HFF-Myc (cell line): Measurements from ENCODE around the gene ATAD1.
"Not testable (repeated sequence)": the region's sequence is repeated elsewhere in the genome, so short reads cannot be mapped to it uniquely, and the experiment has no call there.

Experiments used
- DNase-seq: peaks from one replicate; pipeline ENCODE4 v3.0.0-alpha.2; 2011; ENCODE audit warnings: low read depth; ENCODE audit errors: extremely low read depth
- H3K4me3 ChIP-seq: replicated peaks from 2 replicates; pipeline ENCODE4 v1.5.1; 2011; ENCODE audit warnings: low read depth, mild to moderate bottlenecking, control low read depth, low read length
- CTCF ChIP-seq: IDR thresholded peaks from 2 replicates; pipeline ENCODE4 v1.5.1; 2012; ENCODE audit warnings: mild to moderate bottlenecking, low read depth, low read length, control low read depth; ENCODE audit errors: missing control alignments

ATAD1 gene

GRCh38 chr10:87837445-87837844 lies 19.4 kb upstream of the ATAD1 start:
- TF ChIP-seq CTCF, result no peak
- no peak overlapping the region for H3K4me3 ChIP-seq
- DNase-seq, result no peak

GRCh38 chr10:87836098-87836497 lies 18.1 kb upstream of the ATAD1 start:
- H3K4me3 ChIP-seq, result no peak overlapping the region
- TF ChIP-seq CTCF, result no peak

GRCh38 chr10:87829986-87830729 lies 12.1 kb upstream of the ATAD1 start:
- no peak for DNase-seq
- TF ChIP-seq CTCF, result no peak
- H3K4me3 ChIP-seq, result no peak overlapping the region

More at GRCh38 chr10:87836098-87836497, 18.1 kb upstream of the ATAD1 start:
- no peak for DNase-seq

GRCh38 chr10:87829051-87829450 lies 11.0 kb upstream of the ATAD1 start:
- not testable (repeated sequence) for DNase-seq, H3K4me3 ChIP-seq

- no peak for TF ChIP-seq CTCF
- no peak overlapping the region for H3K4me3 ChIP-seq
- no peak for DNase-seq
Measured at GRCh38 chr10:87827681-87828080, 9.7 kb upstream of the ATAD1 start.

- no peak for TF ChIP-seq CTCF
- no peak overlapping the region for H3K4me3 ChIP-seq
- DNase-seq, result no peak
Measured at GRCh38 chr10:87826653-87827052, 8.6 kb upstream of the ATAD1 start.

- no peak overlapping the region; the same call in 1 of the 2 replicates for H3K4me3 ChIP-seq
- DNase-seq, result no peak
- TF ChIP-seq CTCF, result no peak
Measured at GRCh38 chr10:87819289-87819585, 1.2 kb upstream of the ATAD1 start.
